GM18909 (cell line): ENCODE data around the gene DFFB.

Experiments used
- ATAC-seq: cut with Tn5 transposase; IDR thresholded peaks from one replicate; pipeline ENCODE4 v1.9.1; 2021; ENCODE audit warnings: mild to moderate bottlenecking; ENCODE audit not compliant: unreplicated experiment, poor library complexity

The DFFB gene

DNA sequence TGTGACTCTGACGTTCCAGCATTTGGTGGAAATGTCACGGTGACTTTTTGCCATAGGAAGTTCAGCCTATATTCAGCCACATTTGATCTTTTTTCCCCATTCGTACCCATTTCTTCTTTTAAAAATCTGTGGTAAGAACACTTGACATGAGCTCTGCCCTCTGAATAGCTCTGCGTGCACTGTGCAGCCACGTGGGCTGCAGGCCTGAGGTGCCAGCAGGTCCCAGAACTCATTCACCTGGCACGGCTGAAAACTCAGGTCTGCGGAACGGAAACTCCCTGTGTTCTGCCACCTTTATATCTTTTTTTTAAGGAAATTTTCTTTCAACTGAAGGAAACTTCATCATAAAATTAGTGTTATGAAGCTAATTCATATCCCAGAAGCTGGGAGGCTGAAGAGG, 28.9 kb upstream of the DFFB start:
- no peak for ATAC-seq

DNA sequence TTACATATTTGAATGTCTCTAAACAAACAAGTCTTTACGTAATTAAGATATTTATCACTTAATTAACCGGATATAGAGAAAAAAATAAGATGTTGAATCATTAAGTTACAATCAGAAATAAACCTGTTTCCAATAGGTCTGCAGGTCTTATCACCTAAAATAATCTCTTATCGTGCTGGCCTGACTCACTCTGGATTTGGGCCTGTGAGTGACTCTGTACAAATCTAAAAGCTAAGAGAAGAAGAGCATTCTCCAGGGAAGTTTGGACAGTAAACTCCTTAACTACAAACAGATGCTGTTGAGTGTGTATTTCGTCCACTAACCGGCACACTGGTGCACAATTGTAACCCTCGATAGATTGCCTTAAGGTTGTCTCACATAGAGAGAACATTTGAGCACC, 25.6 kb upstream of the DFFB start:
- ATAC-seq: no peak

DNA sequence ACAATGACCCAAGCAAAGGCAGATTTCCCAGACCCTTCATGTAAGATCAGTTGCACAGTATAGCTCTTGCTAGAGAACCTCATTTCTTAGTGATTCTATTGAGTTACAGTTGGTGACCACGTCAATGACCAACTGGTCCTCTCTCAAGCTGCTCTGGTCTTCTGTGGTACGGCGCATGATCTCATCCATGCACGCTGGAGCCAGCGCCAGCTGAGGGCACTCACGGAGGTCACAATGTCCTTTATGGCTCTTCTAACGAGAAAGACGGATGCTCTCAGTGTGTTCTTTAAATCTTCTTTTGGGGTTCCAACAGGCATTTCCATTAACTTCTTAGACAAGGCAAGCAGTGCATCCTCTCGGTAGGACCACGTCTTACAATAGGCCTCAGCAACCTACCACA, 22.6 kb upstream of the DFFB start:
- no peak for ATAC-seq

DNA sequence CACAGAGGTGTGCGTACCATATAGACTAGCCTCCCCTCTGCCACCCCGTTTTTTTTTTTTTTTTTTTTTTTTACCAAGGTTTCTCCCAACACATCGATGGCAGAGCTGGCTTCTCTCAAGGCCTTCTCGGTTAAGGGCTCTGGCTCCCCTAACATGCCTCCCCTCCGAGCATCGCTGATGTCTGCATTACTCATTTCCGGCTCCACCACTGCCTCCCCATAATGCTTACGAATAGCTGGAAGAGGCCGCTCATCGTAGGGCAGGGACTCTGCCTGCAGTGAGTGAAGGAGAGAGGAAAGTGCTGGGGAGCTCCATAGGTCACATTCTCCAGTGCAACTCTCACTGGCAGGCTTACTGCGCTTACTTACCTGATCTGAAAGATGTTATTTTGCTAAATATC, 20.9 kb upstream of the DFFB start:
- ATAC-seq: no peak

DNA sequence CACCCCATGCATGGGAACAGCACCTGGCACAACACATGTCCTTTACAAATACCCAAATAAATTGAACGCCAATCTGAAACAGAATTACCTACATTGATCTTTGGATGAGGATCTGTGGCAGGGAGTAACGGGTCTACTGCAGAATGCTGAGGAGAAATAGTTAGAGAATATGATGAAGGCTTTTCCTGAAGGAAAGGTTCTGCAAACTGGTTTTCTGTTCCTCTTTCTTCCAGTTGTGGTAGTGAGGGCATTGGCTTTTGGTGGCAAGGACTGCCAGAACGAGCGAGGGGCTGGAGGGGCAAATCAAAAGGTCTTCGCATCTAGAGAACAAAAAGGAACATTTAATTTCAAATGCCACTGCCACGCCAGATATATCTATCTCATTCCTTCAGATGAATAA, 20.1 kb upstream of the DFFB start:
- ATAC-seq: no peak

DNA sequence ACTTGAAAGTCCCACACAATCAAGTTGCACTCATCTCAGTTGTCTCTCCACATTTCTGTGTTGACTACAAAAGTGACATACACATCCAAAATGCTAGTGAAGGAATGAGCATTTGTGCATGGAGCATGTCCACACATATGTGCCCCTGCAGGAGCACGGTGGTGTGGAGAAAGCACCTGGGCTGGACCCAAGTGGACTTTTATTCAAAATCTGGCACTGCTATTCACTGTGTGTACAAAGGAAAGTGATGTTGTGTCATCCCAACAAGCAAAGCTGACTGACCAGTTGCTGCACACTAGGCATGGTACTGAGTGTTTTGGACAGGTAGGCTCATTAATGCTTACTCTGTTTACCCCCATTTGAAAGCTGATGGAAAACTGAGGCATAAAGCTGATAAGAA, 19.6 kb upstream of the DFFB start:
- ATAC-seq: no peak

DNA sequence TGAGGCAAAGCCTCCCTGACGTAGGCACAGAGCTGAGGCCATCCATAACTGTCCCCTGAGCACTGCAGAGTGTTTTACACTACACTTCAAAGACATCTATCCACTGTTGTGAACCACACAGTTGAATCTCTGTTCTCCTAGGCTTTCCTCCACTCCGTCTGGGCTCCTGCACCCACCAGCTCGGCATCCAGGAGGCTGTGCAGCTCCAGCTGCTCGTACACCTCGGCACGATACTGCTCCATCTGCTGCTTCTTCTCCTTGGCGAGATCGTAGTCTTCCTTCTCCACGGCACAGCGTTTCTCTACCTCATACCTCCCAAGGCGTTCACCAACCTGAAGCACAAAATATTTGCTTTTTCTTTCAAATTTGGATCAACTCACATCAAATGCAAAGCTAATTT, 18.5 kb upstream of the DFFB start:
- ATAC-seq: no peak

DNA sequence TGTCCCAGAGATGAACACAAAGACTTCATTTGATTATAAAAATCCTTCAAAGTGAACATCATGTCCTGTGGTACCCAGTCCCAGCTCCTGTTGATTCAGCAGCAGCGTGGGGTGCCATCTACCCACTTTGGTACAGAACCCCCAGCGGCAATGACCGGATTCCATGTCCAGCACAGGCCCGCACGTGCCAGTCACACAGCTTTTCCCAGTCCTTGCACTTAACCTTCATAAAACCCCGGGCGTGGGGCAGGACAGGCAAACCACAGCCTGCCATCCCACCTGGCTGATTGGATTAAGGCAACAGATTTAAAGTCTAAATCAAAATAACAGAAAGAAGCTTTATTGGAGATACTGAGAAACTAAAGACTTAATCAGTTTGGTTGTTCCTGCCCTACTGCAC, 15.8 kb upstream of the DFFB start:
- ATAC-seq: no peak

DNA sequence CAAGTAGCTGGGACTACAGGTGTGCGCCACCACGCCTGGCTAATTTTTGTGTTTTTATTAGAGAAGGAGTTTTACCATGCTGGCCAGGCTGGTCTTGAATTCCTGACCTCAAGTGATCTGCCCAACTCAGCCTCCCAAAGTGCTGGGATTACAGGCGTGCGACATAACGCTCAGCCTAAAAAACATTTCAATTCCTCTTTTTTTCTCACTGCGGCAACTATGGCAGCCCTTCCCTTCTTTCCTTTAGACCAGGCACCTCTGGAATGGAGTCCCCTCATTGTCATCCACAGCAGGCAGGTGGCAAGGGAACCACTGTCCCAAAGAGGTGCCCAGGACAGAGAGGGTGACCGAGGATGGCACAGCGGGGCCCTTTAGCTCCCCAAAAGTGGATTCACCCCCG, 14.4 kb upstream of the DFFB start:
- ATAC-seq: no peak

DNA sequence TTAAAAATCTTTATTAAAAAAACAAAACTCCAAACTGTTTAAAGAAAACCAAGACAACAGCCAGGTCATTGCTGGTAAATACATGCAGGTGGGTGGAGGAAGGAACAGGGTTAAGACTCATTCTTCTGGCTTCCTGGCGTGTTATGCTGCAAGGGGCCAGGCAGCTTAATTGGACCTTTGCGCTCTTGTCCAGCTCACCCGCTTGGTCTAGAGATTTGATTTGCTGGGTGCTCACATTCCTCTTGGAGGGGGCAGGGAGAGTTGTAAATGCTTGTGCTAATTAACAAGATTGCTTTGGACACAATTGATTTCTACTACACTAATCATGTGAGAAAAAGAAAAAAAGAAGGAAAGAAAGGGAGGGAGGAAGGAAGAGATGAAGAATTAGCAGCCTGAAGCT, 10.7 kb upstream of the DFFB start:
- ATAC-seq: no peak

DNA sequence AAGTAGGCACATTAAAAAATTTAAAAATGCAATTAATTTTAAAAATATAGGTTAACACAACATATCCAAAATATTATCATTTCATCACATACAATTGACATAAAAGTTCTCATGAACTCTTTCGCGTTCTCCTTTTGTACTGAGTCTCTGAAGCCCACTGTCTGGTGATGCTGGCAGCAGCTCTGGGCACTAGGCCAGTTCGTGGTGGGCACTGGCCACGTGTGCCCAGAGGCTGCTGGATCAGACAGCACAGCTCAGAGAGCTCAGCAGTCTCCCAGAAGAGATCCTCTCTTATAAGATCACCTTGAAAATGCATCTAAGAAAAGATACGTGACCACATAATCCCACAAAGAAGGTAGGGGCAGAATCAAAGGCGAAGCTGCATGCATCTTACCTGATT, 10.2 kb upstream of the DFFB start:
- no peak for ATAC-seq

DNA sequence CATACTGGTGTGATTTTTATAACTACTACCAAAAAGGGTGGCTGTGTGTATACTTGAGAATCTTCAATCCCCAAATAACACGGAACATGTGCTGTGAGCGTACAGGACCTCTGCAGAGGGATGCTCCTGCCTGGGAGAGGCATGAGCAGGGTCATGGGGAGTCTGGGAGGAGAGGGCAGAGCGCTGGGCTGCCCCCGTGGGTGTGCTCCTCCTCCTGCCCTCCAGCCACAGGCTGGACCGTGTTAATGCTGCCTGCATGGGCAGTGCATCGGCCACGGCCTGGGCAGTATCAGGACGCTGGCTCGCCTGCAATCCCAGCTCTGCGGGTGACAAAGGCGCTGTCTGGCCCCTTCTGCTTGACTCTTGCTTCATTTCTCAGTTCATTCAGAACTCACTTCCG, 6.4 kb upstream of the DFFB start:
- no peak for ATAC-seq

DNA sequence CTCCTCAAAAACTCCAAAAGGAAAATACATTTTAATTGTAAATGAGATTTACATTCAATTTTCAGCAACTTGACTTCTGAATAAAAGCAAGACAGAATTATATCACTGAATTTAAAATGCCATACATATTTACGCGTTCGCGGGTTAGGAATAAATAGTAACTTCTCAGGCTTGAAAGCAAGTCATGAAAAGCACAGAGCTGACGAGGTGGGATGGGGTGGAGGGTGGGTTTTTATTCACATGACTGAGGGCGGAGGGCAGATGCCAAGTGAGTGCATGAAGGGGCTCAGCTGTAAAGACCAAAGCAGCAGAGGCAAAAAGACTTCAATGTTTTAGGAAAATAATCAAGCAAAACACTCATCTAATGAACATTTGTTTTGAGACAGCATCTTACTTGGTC, 6.0 kb upstream of the DFFB start:
- no peak for ATAC-seq

DNA sequence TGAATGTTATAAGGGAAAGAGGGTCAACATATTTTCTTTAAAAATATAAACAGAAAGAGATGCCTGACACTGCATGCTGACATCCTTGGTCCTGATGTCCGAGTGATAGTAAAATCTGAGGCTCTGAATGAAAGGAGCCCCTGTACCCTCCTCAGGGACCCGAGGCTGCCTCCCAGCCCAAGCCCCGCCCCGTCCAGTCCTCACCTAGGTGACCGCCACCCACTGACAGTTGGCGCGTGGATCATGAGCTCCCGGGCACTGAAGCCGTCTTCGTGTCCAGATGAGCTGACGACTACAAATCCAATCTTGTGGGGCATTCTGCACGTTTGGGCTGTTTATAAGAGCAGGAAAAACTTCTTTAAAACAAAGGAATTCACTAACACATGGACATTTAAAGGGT, 5.2 kb upstream of the DFFB start:
- ATAC-seq: no peak

DNA sequence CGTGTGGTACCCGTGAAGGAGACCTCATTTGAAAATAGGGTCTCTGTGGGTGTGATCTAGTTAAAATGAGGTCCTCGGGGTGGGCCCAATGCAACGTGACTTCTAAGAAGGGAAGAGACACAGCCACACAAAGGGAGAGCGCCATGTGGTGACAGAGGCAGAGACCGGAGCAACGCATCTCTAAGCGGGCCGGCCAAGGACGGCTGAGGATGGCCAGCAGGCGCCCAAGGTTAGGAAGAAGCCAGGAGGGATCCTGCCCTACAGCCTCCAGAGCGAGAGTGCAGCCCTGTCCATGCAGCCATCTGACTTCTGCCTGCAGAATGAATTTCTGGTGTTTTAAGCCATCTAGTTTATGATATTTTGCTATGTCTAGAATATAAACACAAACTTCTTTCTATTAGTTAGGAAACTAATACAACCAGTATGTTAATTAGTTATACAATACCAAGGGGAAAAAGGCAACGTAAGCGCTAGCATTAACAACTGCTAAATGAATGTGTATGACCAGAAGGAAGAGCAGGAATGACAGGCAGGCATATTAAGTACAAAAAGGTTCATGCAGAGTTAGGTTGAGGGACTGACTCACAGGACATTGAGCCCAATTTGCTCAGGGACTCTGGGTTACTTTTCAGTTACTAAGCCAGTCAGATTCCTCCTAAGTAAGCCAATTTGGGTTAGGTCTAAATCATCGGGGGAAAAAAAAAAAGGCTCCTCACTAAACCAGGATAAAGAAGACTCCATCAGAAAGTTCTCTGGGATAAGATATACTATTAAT, 4.4 kb upstream of the DFFB start:
- no peak for ATAC-seq

DNA sequence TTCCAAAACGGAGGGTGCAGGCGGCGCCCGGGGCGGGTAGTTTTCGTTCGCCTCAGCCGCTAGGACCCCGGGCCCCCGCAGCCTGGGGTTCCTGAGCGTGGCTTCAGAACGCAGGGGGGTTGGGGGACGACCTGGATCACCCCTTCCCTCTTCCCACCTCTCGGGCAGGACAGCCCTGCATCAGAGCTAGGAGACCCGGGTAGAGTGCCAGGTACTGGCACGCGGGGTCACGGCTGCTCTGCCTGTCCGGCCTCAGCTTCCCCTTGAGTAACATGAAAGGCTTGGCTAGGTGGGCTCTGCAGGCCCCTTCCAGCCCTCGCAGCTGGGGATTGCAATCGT, 484 bp downstream of the DFFB start:
- ATAC-seq: no peak

DNA sequence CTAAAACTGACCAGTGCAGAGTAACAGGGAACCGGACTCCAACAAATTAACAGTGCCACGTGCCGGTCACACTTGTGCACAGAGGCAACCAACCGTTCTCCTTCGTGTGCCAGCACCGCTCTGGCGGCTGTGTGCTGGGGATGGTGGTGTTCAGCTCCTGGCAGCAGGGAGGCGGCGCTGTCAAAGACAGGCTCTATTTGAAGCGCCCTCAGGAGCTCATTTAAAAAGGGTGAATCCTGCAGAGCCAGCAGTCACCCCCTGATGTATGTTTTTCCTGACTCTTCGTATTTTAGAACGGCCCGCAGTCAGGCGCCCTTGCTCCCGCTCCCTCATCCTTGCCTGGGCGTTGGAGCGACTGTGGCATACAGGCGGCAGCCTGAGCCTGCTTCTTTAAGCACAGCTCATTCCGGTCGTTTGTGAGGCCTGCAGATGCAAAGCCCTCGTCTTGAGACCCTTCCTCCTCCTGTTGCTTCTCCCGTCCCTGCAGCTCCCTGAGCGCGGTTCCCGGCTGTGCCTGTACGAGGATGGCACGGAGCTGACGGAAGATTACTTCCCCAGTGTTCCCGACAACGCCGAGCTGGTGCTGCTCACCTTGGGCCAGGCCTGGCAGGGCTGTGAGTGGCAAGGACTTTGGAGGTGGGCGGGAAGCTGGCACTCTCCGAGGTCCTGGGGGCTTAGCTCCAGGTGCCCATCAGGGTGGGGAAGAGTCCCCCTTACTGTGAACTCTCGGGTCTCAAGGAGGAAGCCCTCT, 1.1 kb downstream of the DFFB start:
- ATAC-seq: no peak

DNA sequence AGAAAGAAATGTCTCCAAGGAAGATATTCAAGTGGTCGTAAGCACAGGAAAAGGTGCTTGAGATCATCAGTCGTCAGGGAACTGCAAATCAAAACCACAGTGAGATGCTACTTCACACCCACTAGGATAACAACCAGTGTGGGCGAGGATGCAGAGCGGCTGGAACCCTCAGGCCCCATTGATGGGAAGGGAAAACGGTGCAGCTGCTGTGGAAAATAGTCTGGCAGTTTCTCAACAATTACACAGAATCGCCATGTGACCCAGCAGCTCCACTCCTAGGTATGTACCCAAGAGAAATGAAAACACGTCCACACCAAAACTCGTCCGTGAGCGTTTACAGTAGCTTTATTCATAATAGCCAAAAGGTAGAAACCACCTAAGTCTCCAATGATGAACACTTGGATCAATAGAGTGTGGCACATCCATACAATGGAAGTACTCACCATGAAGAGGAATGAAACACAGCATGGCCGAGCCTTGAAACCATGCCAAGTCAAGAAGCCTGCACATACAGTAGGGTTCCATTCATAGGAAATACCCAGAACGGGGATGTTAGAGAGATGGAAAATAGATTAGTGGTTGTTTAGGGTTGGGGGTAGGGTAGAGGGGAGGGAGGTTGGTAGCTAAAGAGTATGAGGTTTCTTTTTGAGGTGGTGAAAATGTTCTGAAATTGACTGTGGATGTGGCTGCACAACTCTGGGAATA, 6.1 kb downstream of the DFFB start:
- no peak for ATAC-seq

DNA sequence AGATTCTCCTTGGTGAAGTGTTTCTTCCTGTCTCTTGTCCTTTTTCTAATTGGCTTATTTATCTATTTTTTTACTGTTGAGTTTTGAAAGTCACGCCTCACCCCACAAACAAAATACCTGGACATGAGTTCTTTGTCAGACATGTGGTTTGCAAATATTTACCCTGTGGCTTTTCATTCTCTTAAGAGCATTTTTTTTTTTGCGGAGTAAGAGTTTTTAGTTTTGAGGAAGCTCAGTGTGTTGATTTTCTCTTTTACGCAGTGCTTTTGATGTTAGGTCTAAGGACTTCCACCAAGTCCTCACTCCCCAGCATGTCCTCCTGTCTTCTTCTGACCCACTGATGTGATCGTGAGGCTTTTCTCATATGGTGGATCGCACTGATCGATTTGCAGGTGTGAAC, 7.6 kb downstream of the DFFB start:
- no peak for ATAC-seq

DNA sequence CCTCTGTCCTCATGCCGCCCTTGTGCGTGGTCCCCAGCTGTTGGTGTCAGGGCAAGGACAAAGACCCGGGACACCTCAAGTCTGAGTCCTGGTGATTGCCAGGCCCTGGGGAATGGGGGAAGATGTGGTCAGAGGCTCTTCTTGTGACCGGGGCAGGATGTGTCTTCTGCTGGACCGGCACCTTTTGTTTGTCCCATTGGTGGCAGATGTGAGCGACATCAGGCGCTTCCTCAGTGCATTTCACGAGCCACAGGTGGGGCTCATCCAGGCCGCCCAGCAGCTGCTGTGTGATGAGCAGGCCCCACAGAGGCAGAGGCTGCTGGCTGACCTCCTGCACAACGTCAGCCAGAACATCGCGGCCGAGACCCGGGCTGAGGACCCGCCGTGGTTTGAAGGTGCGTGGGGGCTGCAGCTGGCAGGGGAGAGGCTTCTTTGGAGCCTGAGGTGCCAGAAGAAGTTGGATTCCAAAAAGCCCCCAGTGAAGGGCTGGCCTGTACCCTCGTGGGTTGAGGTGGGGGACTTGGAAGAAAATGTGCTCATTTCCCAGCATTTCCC, 8.4 kb downstream of the DFFB start:
- ATAC-seq: no peak

DNA sequence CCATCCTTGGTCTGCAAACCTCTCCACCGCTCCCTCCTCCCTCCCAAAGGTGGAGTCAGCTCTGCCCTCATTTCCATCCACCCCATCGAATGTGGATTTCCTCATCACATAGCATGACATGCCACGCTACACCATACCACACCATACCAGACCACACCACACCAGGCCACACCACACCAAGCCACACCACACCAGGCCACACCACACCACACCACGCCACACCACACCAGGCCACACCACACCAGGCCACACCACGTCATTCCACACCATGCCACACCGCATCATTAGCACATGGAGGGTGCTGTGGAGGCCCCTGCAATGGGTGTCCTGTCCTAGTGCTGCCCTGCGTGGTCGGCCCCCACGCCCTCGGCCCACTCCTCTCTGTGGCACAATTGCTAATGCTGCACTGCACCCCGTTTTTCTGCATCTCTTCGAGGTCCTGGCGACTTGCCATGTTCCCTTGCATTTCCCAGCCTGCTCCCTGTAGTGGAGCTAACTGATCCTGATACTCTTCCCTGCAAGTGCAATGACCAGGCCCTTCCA, 11.3 kb downstream of the DFFB start:
- no peak for ATAC-seq
